K562 (cell line): ENCODE measurements around the gene TMEM129. TPM values are rescaled to one million over a fixed set of nuclear protein-coding genes. Genes with fewer than 3 reads are reported as not detected.
A peak's percentile ranks its signal among the peaks of the same experiment; 100 is the strongest.

Source experiments
- ATAC-seq: fragments of 200-7000 bp; cut with Tn5 transposase; 3 replicates; pipeline ENCODE4 v1.9.1; 2020; ENCODE audit warnings: moderate library complexity
- BruUV-seq: library from RNA; stranded (reverse); fragments of 400-500 nt; replicated peaks from 2 replicates; lab custom pipeline; 2021; lab: Mats Ljungman, UMichigan
- CTCF ChIA-PET: fragments of 300-600 bp; formaldehyde crosslinking; extraction: SDS; loops from one replicate; lab custom pipeline; 2021; ENCODE audit warnings: low intra/inter-chr PET ratio; lab: Yijun Ruan, JAX
- POLR2A ChIA-PET: fragments of 300-600, 350-650 bp; sonication (Branson Sonifier 250); formaldehyde crosslinking; extraction: SDS; loops from one replicate; lab custom pipeline; 2021; ENCODE audit warnings: antibody characterized with exemption, inconsistent platforms; lab: Yijun Ruan, JAX
- DNase-seq, 4 experiments: peaks; one replicate each; pipeline versions ENCODE4 v3.0.0 to v3.0.0-alpha.2; 2011 to 2018; ENCODE audit warnings: low spot score in 3 of 4, mixed read lengths in 3 of 4; ENCODE audit errors: extremely low read depth in 1 of 4
- FAIRE-seq: peaks from 2 replicates; lab custom pipeline; 2011; peaks lifted over from hg19 to GRCh38; lab: Jason Lieb, UNC
- H2AFZ ChIP-seq: 2 replicates; pipeline ENCODE4 v1.6.0; 2011; ENCODE audit warnings: low read depth, low read length, control low read depth, inconsistent platforms
- H3K27ac ChIP-seq: fragments of 200-600 bp; 3 replicates; pipeline ENCODE4 v1.8.0; 2011; ENCODE audit warnings: low read depth, mild to moderate bottlenecking, control low read depth, inconsistent platforms, low read length, moderate library complexity, mixed read lengths; ENCODE audit errors: extremely low read depth
- H3K27me3 ChIP-seq, 2 experiments: fragments of 300-600 bp in 1 of 2; 2 replicates in 1 of 2; 3 replicates in 1 of 2; pipeline versions ENCODE4 v1.6.0 to v1.8.0; 2011; ENCODE audit warnings: inconsistent platforms in 2 of 2, low read length in 2 of 2, mild to moderate bottlenecking in 1 of 2, mixed read lengths in 1 of 2, moderate library complexity in 1 of 2; ENCODE audit not compliant: control insufficient read depth in 2 of 2, insufficient read depth in 2 of 2
- H3K36me3 ChIP-seq: fragments of 300-600 bp; 3 replicates; pipeline ENCODE4 v1.8.0; 2011; ENCODE audit warnings: mild to moderate bottlenecking, low read length, inconsistent platforms; ENCODE audit not compliant: control insufficient read depth, insufficient read depth
- H3K4me1 ChIP-seq, 2 experiments: fragments of 200-600 bp in 1 of 2; replicated peaks in 1 of 2; 2 replicates in 1 of 2; 3 replicates in 1 of 2; pipeline versions ENCODE4 v1.5.1 to v1.8.0; 2011; ENCODE audit warnings: inconsistent platforms in 2 of 2, low read length in 2 of 2, mild to moderate bottlenecking in 1 of 2, mixed read lengths in 1 of 2, moderate library complexity in 1 of 2; ENCODE audit not compliant: control insufficient read depth in 2 of 2, insufficient read depth in 2 of 2
- H3K4me2 ChIP-seq: 2 replicates; pipeline ENCODE4 v1.6.1; 2011; ENCODE audit warnings: low read length, control low read depth, inconsistent platforms, mixed read lengths; ENCODE audit not compliant: insufficient read depth
- H3K4me3 ChIP-seq: fragments of 200-600 bp; sonication (generic), shearing (Covaris generic); 2 replicates; pipeline ENCODE4 v1.5.1; 2016; ENCODE audit warnings: control low read depth, inconsistent platforms
- H3K79me2 ChIP-seq: fragments of 200-600 bp; 3 replicates; pipeline ENCODE4 v1.8.0; 2011; ENCODE audit warnings: low read length, inconsistent platforms; ENCODE audit not compliant: control insufficient read depth, insufficient read depth
- H3K9ac ChIP-seq, 2 experiments: 2 replicates each; pipeline versions ENCODE4 v1.6.0 to v1.6.1; 2011; ENCODE audit warnings: low read depth in 2 of 2, low read length in 2 of 2, control low read depth in 1 of 2, inconsistent platforms in 1 of 2, mild to moderate bottlenecking in 1 of 2, mixed read lengths in 1 of 2; ENCODE audit not compliant: insufficient read depth in 1 of 2
- H3K9me1 ChIP-seq: one replicate; pipeline ENCODE4 v1.6.0; 2011; ENCODE audit warnings: inconsistent platforms, mild to moderate bottlenecking, low read length, moderate library complexity; ENCODE audit not compliant: control insufficient read depth, insufficient read depth
- H3K9me3 ChIP-seq: replicated peaks from 2 replicates; pipeline ENCODE4 v1.5.1; 2011; ENCODE audit warnings: low read depth, low read length, inconsistent platforms; ENCODE audit not compliant: control insufficient read depth, insufficient read depth
- H4K20me1 ChIP-seq: replicated peaks from 2 replicates; pipeline ENCODE4 v1.6.1; 2011; ENCODE audit warnings: low read length, inconsistent platforms, mixed read lengths; ENCODE audit not compliant: control insufficient read depth, insufficient read depth
- BRF2 ChIP-seq: IDR thresholded peaks from 3 replicates; pipeline ENCODE4 v1.6.1; 2011; ENCODE audit warnings: borderline replicate concordance, mild to moderate bottlenecking; ENCODE audit not compliant: insufficient read length, insufficient read depth
- CSDE1 ChIP-seq, 2 experiments: fragments of 450-650 bp; IDR thresholded peaks; 2 replicates each; pipeline ENCODE4 v1.6.1; 2016; ENCODE audit warnings: mild to moderate bottlenecking in 1 of 2
- ETS2 ChIP-seq: IDR thresholded peaks from 2 replicates; pipeline ENCODE4 v1.6.1; 2016; ENCODE audit warnings: borderline replicate concordance, missing genetic modification characterization, mild to moderate bottlenecking, moderate library complexity, missing compliant biosample characterization; ENCODE audit not compliant: poor library complexity, severe bottlenecking
- RERE ChIP-seq: sonication (generic); formaldehyde crosslinking; IDR thresholded peaks from 2 replicates; pipeline ENCODE4 v1.8.0; 2023; ENCODE audit warnings: missing genetic modification reagents, mild to moderate bottlenecking, borderline replicate concordance
- SMARCE1 ChIP-seq: fragments of 450-650 bp; IDR thresholded peaks from 2 replicates; pipeline ENCODE4 v1.7.1; 2016; ENCODE audit warnings: mild to moderate bottlenecking
- SPI1 ChIP-seq: IDR thresholded peaks from 2 replicates; pipeline ENCODE4 v1.6.1; 2011; ENCODE audit warnings: low read depth, low read length, control low read depth, borderline replicate concordance
- SREBF1 ChIP-seq: fragments of 150-350 bp; IDR thresholded peaks from 2 replicates; pipeline ENCODE4 v1.6.1; 2014; ENCODE audit warnings: antibody characterized with exemption, low read depth, low read length, borderline replicate concordance
- SREBF2 ChIP-seq: sonication (generic); formaldehyde crosslinking; IDR thresholded peaks from 2 replicates; pipeline ENCODE4 v1.4.0; 2020; ENCODE audit warnings: mild to moderate bottlenecking, missing genetic modification reagents
- THRAP3 ChIP-seq: fragments of 450-650 bp; IDR thresholded peaks from 2 replicates; pipeline ENCODE4 v1.6.1; 2016; ENCODE audit warnings: mild to moderate bottlenecking, inconsistent platforms, borderline replicate concordance
- ZBTB7A ChIP-seq: IDR thresholded peaks from 2 replicates; pipeline ENCODE4 v1.6.1; 2011; ENCODE audit warnings: low read depth, mild to moderate bottlenecking, low read length, moderate library complexity, borderline replicate concordance; ENCODE audit not compliant: control insufficient read depth
- ZC3H4 ChIP-seq: sonication (generic); formaldehyde crosslinking; IDR thresholded peaks from 2 replicates; pipeline ENCODE4 v1.9.0; 2021; ENCODE audit warnings: missing genetic modification reagents, borderline replicate concordance
- ZNF57 ChIP-seq: fragments of 450-650 bp; formaldehyde crosslinking; IDR thresholded peaks from 2 replicates; pipeline ENCODE4 v1.4.0; 2020; ENCODE audit warnings: mild to moderate bottlenecking, moderate library complexity
- ZNF668 ChIP-seq: fragments of 250-450 bp; sonication (Bioruptor Pico); IDR thresholded peaks from 2 replicates; pipeline ENCODE4 v1.8.0; 2022; ENCODE audit warnings: mild to moderate bottlenecking, inconsistent platforms
- ZNF717 ChIP-seq: fragments of 250-450 bp; sonication (Bioruptor Pico); IDR thresholded peaks from 2 replicates; pipeline ENCODE4 v1.5.0; 2021
- ZNF76 ChIP-seq: fragments of 250-450 bp; sonication (Bioruptor Pico); IDR thresholded peaks from 2 replicates; pipeline ENCODE4 v1.4.0; 2020; ENCODE audit warnings: mild to moderate bottlenecking, moderate library complexity, borderline replicate concordance
- WGBS: fragments of 100-300 bp; shearing (Covaris generic); methylation state at CpG from one replicate; pipeline ENCODE4 v1.1.6; 2016; ENCODE audit warnings: low coverage, mixed read lengths; ENCODE audit not compliant: insufficient coverage; ENCODE audit errors: missing lambda C conversion rate; 5-methylcytosine and 5-hydroxymethylcytosine counted together
- in situ Hi-C: fragments of 300-500 bp; cut with MboI; formaldehyde crosslinking; loops from 4 replicates; pipeline ENCODE4 v1.15.0; 2018; ENCODE audit warnings: inconsistent platforms, mixed read lengths
- intact Hi-C: fragments of 100-400 bp; cut with micrococcal nuclease; formaldehyde crosslinking; loops from 2 replicates; pipeline ENCODE4 v1.14.2; 2022
- polyA plus RNA-seq, 8 experiments: library from polyadenylated mRNA; depleted of rRNA in 4 of 8; stranded (reverse) in 5 of 8; unstranded in 3 of 8; fragments of >200 nt; fragmentation: Nextera tagmentation in 2 of 8; fragmentation: Illumina TruSeq in 1 of 8; extraction: Ambion mirVana in 2 of 8; extraction: Trizol in 1 of 8; gene quantifications; 2 replicates each; pipeline versions ENCODE4 v1.2.1 to v1.2.3, GENCODE V29; 2011 to 2014; ENCODE audit warnings: inconsistent platforms in 1 of 8, missing spikeins in 1 of 8
- total RNA-seq, 7 experiments: library from RNA; depleted of rRNA in 6 of 7; stranded (reverse); fragments of >200 nt in 6 of 7; fragmentation: Illumina TruSeq in 2 of 7; extraction: Trizol in 2 of 7; gene quantifications; 2 replicates each; pipeline versions ENCODE4 v1.2.1 to v1.2.3, GENCODE V29; 2011 to 2021; ENCODE audit warnings: low replicate concordance in 1 of 7

Gene TMEM129
- total and polyA plus RNA-seq, 9 of the 15 experiments (the other 6 are each of a cell fraction or from before 2014, with no cell fraction given): 0.34 to 47.2 (median 18.8) TPM

GRCh38 chr4:1753294-1753696 lies 32.2 kb upstream of the TMEM129 start:
- no peaks in the 10 kb centered on the region for H3K27me3 ChIP-seq
- H3K9me1 ChIP-seq: peaks cover 5% of the 10 kb centered on the region
- H4K20me1 ChIP-seq: no peaks in the 10 kb centered on the region
- ChIA-PET POLR2A (no interaction called here), CTCF (no interaction called here)
- no peak for DNase-seq
- in situ Hi-C loops (no loop called here), intact Hi-C loops (no loop called here)
- no peak for ATAC-seq
- H3K9me3 ChIP-seq: no peaks in the 10 kb centered on the region
- H3K4me1 ChIP-seq: peaks cover 23 to 94% of the 10 kb centered on the region in 2 experiments
- H3K36me3 ChIP-seq: no peaks in the 10 kb centered on the region
- peak overlapping the region; percentile 52; the same call in 1 of the 3 replicates for H3K27ac ChIP-seq
- 74% methylated on average over 8 of the region's 10 CpGs for WGBS
- no TSS peak for BruUV-seq
- no peak for FAIRE-seq
- H3K4me2 ChIP-seq: no peak overlapping the region
- no peaks in the 10 kb centered on the region for H3K79me2 ChIP-seq
- peak overlapping the region; percentile 14 to 82; a peak in 3 of 4 replicates for H3K9ac ChIP-seq
- H2AFZ ChIP-seq: peak overlapping the region; percentile 64
- no peak overlapping the region for H3K4me3 ChIP-seq
- TF ChIP-seq THRAP3 (no peak), SREBF2 (no peak), SREBF1 (no peak), ZC3H4 (CRISPR knock-in tag) (no peak), ZNF76 (CRISPR knock-in tag) (no peak), ZNF668 (CRISPR knock-in tag) (no peak), CSDE1 (IDR thresholded peaks at IDR 0.05) (no peak), ETS2 (tag) (no peak), ZNF57 (no peak), SPI1 (peak; percentile 60; the same call in 1 of the 2 replicates), RERE (CRISPR knock-in tag) (no peak), ZBTB7A (peak; percentile 9; the same call in 1 of the 2 replicates), BRF2 (no peak), ZNF717 (CRISPR knock-in tag) (no peak), SMARCE1 (no peak)
